Thyroid gland (tissue), 4 donors: ENCODE results near the gene MAMSTR. TPM values are rescaled to one million over a fixed set of nuclear protein-coding genes. Genes with fewer than 3 reads are reported as not detected.

ENCODE experiments used
- DNase-seq, 2 donors: peaks; one replicate each; pipeline ENCODE4 v3.0.0-alpha.2; 2019
- H3K27ac ChIP-seq, 3 donors: fragments of 200-600 bp; sonication (generic); 1 replicate in 2 of 3; 2 replicates in 1 of 3; pipeline ENCODE4 v1.5.1; 2016 to 2019; ENCODE audit warnings: mild to moderate bottlenecking in 1 of 3, moderate library complexity in 1 of 3
- H3K27me3 ChIP-seq: fragments of 200-600 bp; sonication (generic); one replicate; pipeline ENCODE4 v1.5.1; 2019
- H3K36me3 ChIP-seq, 2 donors: fragments of 200-600 bp; sonication (generic); one replicate each; pipeline ENCODE4 v1.5.1; 2016 to 2019
- H3K4me1 ChIP-seq, 2 donors: fragments of 200-600 bp; sonication (generic); one replicate each; pipeline ENCODE4 v1.5.1; 2017 to 2019
- H3K4me3 ChIP-seq, 3 donors: fragments of 200-600 bp; sonication (generic); replicated peaks in 1 of 3; 1 replicate in 2 of 3; 2 replicates in 1 of 3; pipeline ENCODE4 v1.5.1; 2016; ENCODE audit warnings: mild to moderate bottlenecking in 1 of 3
- H3K9me3 ChIP-seq: fragments of 200-600 bp; sonication (generic); one replicate; pipeline ENCODE4 v1.5.1; 2017
- CTCF ChIP-seq, 6 experiments: fragments of 200-600 bp in 3 of 6; fragments of 450-650 bp in 3 of 6; sonication (generic) in 3 of 6; IDR thresholded peaks; one replicate each; pipeline ENCODE4 v1.5.1; 2016 to 2019; ENCODE audit warnings: antibody characterized with exemption in 6 of 6, mild to moderate bottlenecking in 2 of 6, inconsistent platforms in 1 of 6, moderate library complexity in 1 of 6
- POLR2A ChIP-seq, 2 donors: fragments of 450-650 bp; IDR thresholded peaks; one replicate each; pipeline ENCODE4 v1.6.1; 2017; ENCODE audit warnings: antibody characterized with exemption in 2 of 2, mild to moderate bottlenecking in 2 of 2, moderate library complexity in 1 of 2
- WGBS, 2 donors: methylation state at CpG; one replicate each; pipeline ENCODE4 v1.1.5; 2017; 5-methylcytosine and 5-hydroxymethylcytosine counted together
- intact Hi-C: fragments of 100-400 bp; cut with DNase I; formaldehyde crosslinking; loops from one replicate; pipeline ENCODE4 v1.15.1; 2023
- total RNA-seq, 4 donors: library from RNA; depleted of rRNA; stranded (reverse); fragments of >200 nt; gene quantifications; one replicate each; pipeline ENCODE4 v1.2.3, GENCODE V29; 2016

The MAMSTR gene
- total RNA-seq, 4 donors from 2014 or later, result 0.29 to 0.67 (median 0.54) TPM; not detected in 1

- no peak for DNase-seq
- no peaks in the 10 kb centered on the region for H3K9me3 ChIP-seq
- no peak overlapping the region for H3K4me3 ChIP-seq
- H3K4me1 ChIP-seq, result no peaks in the 10 kb centered on the region
- WGBS, 2 donors, result 87 to 98% methylated on average over 2 of the region's 2 CpGs
- intact Hi-C loops, result no loop called here
- no peaks in the 10 kb centered on the region for H3K36me3 ChIP-seq
- H3K27ac ChIP-seq, result no peak overlapping the region
- no peaks in the 10 kb centered on the region for H3K27me3 ChIP-seq
- TF ChIP-seq POLR2A (IDR thresholded peaks at IDR 0.05) (no peak), CTCF (IDR thresholded peaks at IDR 0.05) (no peak)
Observed at GRCh38 chr19:48668761-48669160, 50.8 kb downstream of the MAMSTR start.

GRCh38 chr19:48668332-48668731, 51.2 kb downstream of the MAMSTR start:
- no peaks in the 10 kb centered on the region for H3K4me1 ChIP-seq
- H3K36me3 ChIP-seq, result no peaks in the 10 kb centered on the region
- TF ChIP-seq CTCF (IDR thresholded peaks at IDR 0.05), result no peak
- TF ChIP-seq POLR2A (IDR thresholded peaks at IDR 0.05), result no peak
- H3K27me3 ChIP-seq, result no peaks in the 10 kb centered on the region
- DNase-seq, result no peak
- no peak overlapping the region for H3K27ac ChIP-seq
- 71 to 85% methylated on average over 3 of the region's 3 CpGs for WGBS, 2 donors
- intact Hi-C loops, result no loop called here
- no peak overlapping the region for H3K4me3 ChIP-seq
- no peaks in the 10 kb centered on the region for H3K9me3 ChIP-seq

- Histone ChIP-seq H3K27me3 (no peaks in the 10 kb centered on the region), H3K4me1 (peaks cover 0 to 3% of the 10 kb centered on the region in 2 donors), H3K4me3 (no peak overlapping the region), H3K9me3 (no peaks in the 10 kb centered on the region), H3K27ac (no peak overlapping the region), H3K36me3 (no peaks in the 10 kb centered on the region)
- DNase-seq, result no peak
- no peak for TF ChIP-seq CTCF (IDR thresholded peaks at IDR 0.05)
- no peak for TF ChIP-seq POLR2A (IDR thresholded peaks at IDR 0.05)
- intact Hi-C loops, result loop anchor here (2.0 kb wide), 1 partner anchor 39 kb away; no protein-coding TSS in a partner anchor
- 91 to 93% methylated on average over 6 of the region's 6 CpGs for WGBS, 2 donors
Observed at GRCh38 chr19:48665786-48666185, 53.7 kb downstream of the MAMSTR start.

GRCh38 chr19:48664476-48664875, 55.0 kb downstream of the MAMSTR start:
- Histone ChIP-seq H3K36me3 (no peaks in the 10 kb centered on the region), H3K27me3 (no peaks in the 10 kb centered on the region), H3K4me3 (no peak overlapping the region), H3K9me3 (no peaks in the 10 kb centered on the region), H3K4me1 (peaks cover 0 to 3% of the 10 kb centered on the region in 2 donors), H3K27ac (no peak overlapping the region)
- WGBS, 2 donors, result 76 to 88% methylated on average over 3 to 9 of the region's 14 CpGs
- DNase-seq, result no peak
- TF ChIP-seq POLR2A (IDR thresholded peaks at IDR 0.05) (no peak), CTCF (IDR thresholded peaks at IDR 0.05) (no peak)
- intact Hi-C loops, result no loop called here

- no peak overlapping the region for H3K27ac ChIP-seq
- DNase-seq, result no peak
- H3K4me1 ChIP-seq, result peaks cover 0 to 3% of the 10 kb centered on the region in 2 donors
- intact Hi-C loops, result no loop called here
- no peak overlapping the region for H3K4me3 ChIP-seq
- no peaks in the 10 kb centered on the region for H3K27me3 ChIP-seq
- no peaks in the 10 kb centered on the region for H3K36me3 ChIP-seq
- 96 to 100% methylated on average over 4 of the region's 4 CpGs for WGBS, 2 donors
- no peaks in the 10 kb centered on the region for H3K9me3 ChIP-seq
- TF ChIP-seq CTCF (IDR thresholded peaks at IDR 0.05) (no peak), POLR2A (IDR thresholded peaks at IDR 0.05) (no peak)
Observed at GRCh38 chr19:48663667-48664066, 55.9 kb downstream of the MAMSTR start.

Other genes with a start within 250 kb of the MAMSTR start
- 1 to 10 TPM; 3.0 to 7.1 (median 4.6) TPM for gene LMTK3, start 207.9 kb downstream of the MAMSTR start, total RNA-seq
- under 1 TPM in 3 of 4 donors, not detected in 1; 0.54 to 0.88 (median 0.78) TPM for gene SULT2B1, start 167.6 kb downstream of the MAMSTR start, total RNA-seq
- under 1 TPM in 1 of 4 donors, not detected in 3; 0.67 TPM for gene SPACA4, start 113.0 kb downstream of the MAMSTR start, total RNA-seq
- not detected for gene FAM83E, start 104.6 kb downstream of the MAMSTR start, total RNA-seq
- 1,000 to 10,000 TPM; 1,845 to 2,426 (median 1,951) TPM for gene RPL18, start 100.5 kb downstream of the MAMSTR start, total RNA-seq
- gene SPHK2, start 100.2 kb downstream of the MAMSTR start, total RNA-seq, result 10 to 100 TPM; 17.1 to 45.4 (median 31.4) TPM
- 10 to 100 TPM; 18.9 to 32.8 (median 25.1) TPM for gene DBP, start 82.3 kb downstream of the MAMSTR start, total RNA-seq
- 10 to 100 TPM in 1 of 4 donors, 1 to 10 TPM in 3; 4.6 to 13.4 (median 6.3) TPM for gene CA11, start 73.5 kb downstream of the MAMSTR start, total RNA-seq
- gene NTN5, start 46.7 kb downstream of the MAMSTR start, total RNA-seq, result 1 to 10 TPM in 1 of 4 donors, under 1 TPM in 2, not detected in 1; 0.45 to 1.2 (median 0.78) TPM
- gene FUT2, start 23.8 kb downstream of the MAMSTR start, total RNA-seq, result 1 to 10 TPM in 1 of 4 donors, under 1 TPM in 1, not detected in 2; 0.27 to 1.3 TPM
- gene RASIP1, start 20.9 kb upstream of the MAMSTR start, total RNA-seq, result 10 to 100 TPM in 2 of 4 donors, 1 to 10 TPM in 2; 9.7 to 25.8 (median 14.0) TPM
- gene IZUMO1, start 27.2 kb upstream of the MAMSTR start, total RNA-seq, result 1 to 10 TPM in 2 of 4 donors, not detected in 2; 1.1 TPM
- gene FUT1, start 32.9 kb upstream of the MAMSTR start, total RNA-seq, result 1 to 10 TPM; 1.7 to 3.0 (median 2.0) TPM
- gene FGF21, start 35.8 kb upstream of the MAMSTR start, total RNA-seq, result not detected
- gene BCAT2, start 91.3 kb upstream of the MAMSTR start, total RNA-seq, result 10 to 100 TPM; 35.4 to 52.8 (median 45.9) TPM
- 10 to 100 TPM; 11.9 to 46.8 (median 22.2) TPM for gene HSD17B14, start 116.8 kb upstream of the MAMSTR start, total RNA-seq
- 10 to 100 TPM; 15.2 to 21.8 (median 19.0) TPM for gene PLEKHA4, start 148.9 kb upstream of the MAMSTR start, total RNA-seq
- 10 to 100 TPM; 18.7 to 31.7 (median 24.2) TPM for gene PPP1R15A, start 152.7 kb upstream of the MAMSTR start, total RNA-seq
- gene TULP2, start 179.0 kb upstream of the MAMSTR start, total RNA-seq, result under 1 TPM in 1 of 4 donors, not detected in 3; 0.27 TPM
- 100 to 1,000 TPM; 267 to 424 (median 371) TPM for gene NUCB1, start 180.6 kb upstream of the MAMSTR start, total RNA-seq
- gene DHDH, start 214.0 kb upstream of the MAMSTR start, total RNA-seq, result not detected
- 10 to 100 TPM; 28.2 to 74.4 (median 41.2) TPM for gene BAX, start 235.2 kb upstream of the MAMSTR start, total RNA-seq
- over 10,000 TPM in 1 of 4 donors, 1,000 to 10,000 TPM in 3; 5,748 to 12,335 (median 7,175) TPM for gene FTL, start 245.6 kb upstream of the MAMSTR start, total RNA-seq